Astrocyte (in vitro differentiated cells and primary cell): ENCODE results near the gene GABRR3. TPM values are rescaled to one million over a fixed set of nuclear protein-coding genes. Genes with fewer than 3 reads are reported as not detected.

ENCODE experiments used
- DNase-seq: peaks from one replicate; pipeline ENCODE4 v3.0.0-alpha.2; 2010; ENCODE audit warnings: low read depth
- FAIRE-seq: peaks from 2 replicates; lab custom pipeline; 2011; peaks lifted over from hg19 to GRCh38; lab: Jason Lieb, UNC
- H2AFZ ChIP-seq: 2 replicates; pipeline ENCODE4 v1.6.0; 2012; ENCODE audit warnings: low read depth, low read length, inconsistent platforms
- H3K27ac ChIP-seq: 2 replicates; pipeline ENCODE4 v1.5.1; 2011; ENCODE audit warnings: low read depth, low read length, inconsistent platforms
- H3K27me3 ChIP-seq: 2 replicates; pipeline ENCODE4 v1.6.0; 2011; ENCODE audit warnings: low read length, inconsistent platforms; ENCODE audit not compliant: insufficient read depth
- H3K36me3 ChIP-seq: 2 replicates; pipeline ENCODE4 v1.5.1; 2011; ENCODE audit warnings: low read length, inconsistent platforms; ENCODE audit not compliant: insufficient read depth
- H3K4me1 ChIP-seq: 2 replicates; pipeline ENCODE4 v1.5.1; 2011; ENCODE audit warnings: low read length, inconsistent platforms; ENCODE audit not compliant: insufficient read depth
- H3K4me2 ChIP-seq: 2 replicates; pipeline ENCODE4 v1.6.0; 2012; ENCODE audit warnings: low read length, inconsistent platforms
- H3K4me3 ChIP-seq: 2 replicates; pipeline ENCODE4 v1.5.1; 2011; ENCODE audit warnings: low read depth, mild to moderate bottlenecking, low read length, inconsistent platforms; ENCODE audit not compliant: insufficient read depth
- H3K79me2 ChIP-seq: 2 replicates; pipeline ENCODE4 v1.6.0; 2012; ENCODE audit warnings: mild to moderate bottlenecking, low read length, inconsistent platforms; ENCODE audit not compliant: insufficient read depth
- H3K9ac ChIP-seq: 2 replicates; pipeline ENCODE4 v1.6.0; 2012; ENCODE audit warnings: mild to moderate bottlenecking, low read length, inconsistent platforms
- H3K9me3 ChIP-seq: 2 replicates; pipeline ENCODE4 v1.5.1; 2012; ENCODE audit warnings: low read depth, mild to moderate bottlenecking, low read length, inconsistent platforms; ENCODE audit not compliant: insufficient read depth
- H4K20me1 ChIP-seq: 2 replicates; pipeline ENCODE4 v1.6.0; 2012; ENCODE audit warnings: low read length, inconsistent platforms; ENCODE audit not compliant: insufficient read depth
- H3K27ac Mint-ChIP-seq: one replicate; pipeline ENCODE4 v1.8.0; 2021; ENCODE audit warnings: mild to moderate bottlenecking, mixed read lengths; ENCODE audit not compliant: unreplicated experiment
- H3K27me3 Mint-ChIP-seq: one replicate; pipeline ENCODE4 v1.8.0; 2021; ENCODE audit warnings: low read depth, mixed read lengths; ENCODE audit not compliant: unreplicated experiment
- H3K36me3 Mint-ChIP-seq: one replicate; pipeline ENCODE4 v1.8.0; 2021; ENCODE audit warnings: low read depth, mixed read lengths; ENCODE audit not compliant: unreplicated experiment
- H3K4me1 Mint-ChIP-seq: one replicate; pipeline ENCODE4 v1.8.0; 2021; ENCODE audit warnings: low read depth, mixed read lengths; ENCODE audit not compliant: unreplicated experiment
- H3K4me3 Mint-ChIP-seq: one replicate; pipeline ENCODE4 v1.8.0; 2021; ENCODE audit warnings: mild to moderate bottlenecking, moderate library complexity, mixed read lengths; ENCODE audit not compliant: unreplicated experiment
- H3K9me3 Mint-ChIP-seq: one replicate; pipeline ENCODE4 v1.8.0; 2021; ENCODE audit warnings: mild to moderate bottlenecking, mixed read lengths; ENCODE audit not compliant: unreplicated experiment
- CTCF ChIP-seq: IDR thresholded peaks from 2 replicates; pipeline ENCODE4 v1.5.1; 2011; ENCODE audit warnings: low read depth, mild to moderate bottlenecking, inconsistent platforms, low read length, moderate library complexity; ENCODE audit not compliant: insufficient read depth
- EZH2 ChIP-seq: IDR thresholded peaks from 2 replicates; pipeline ENCODE4 v1.6.1; 2012; ENCODE audit warnings: mild to moderate bottlenecking, low read length, inconsistent platforms; ENCODE audit not compliant: insufficient read depth
- total RNA-seq: library from RNA; stranded (reverse); gene quantifications from 2 replicates; pipeline ENCODE4 v1.2.1, GENCODE V29; 2021

Gene GABRR3
- total RNA-seq, 1 donor from 2014 or later, result not detected

- no peak for TF ChIP-seq EZH2
- no peak for TF ChIP-seq CTCF
- Histone ChIP-seq H3K27ac (no peak overlapping the region), H3K4me2 (no peak overlapping the region), H3K4me1 (no peaks in the 10 kb centered on the region), H3K9ac (no peak overlapping the region), H3K27me3 (no peaks in the 10 kb centered on the region), H3K79me2 (no peaks in the 10 kb centered on the region), H2AFZ (no peak overlapping the region), H3K9me3 (no peaks in the 10 kb centered on the region), H3K4me3 (no peak overlapping the region), H3K36me3 (no peaks in the 10 kb centered on the region), H4K20me1 (no peaks in the 10 kb centered on the region)
- H3K9me3 Mint-ChIP-seq, result no peaks in the 10 kb centered on the region
- H3K27ac Mint-ChIP-seq, result no peak overlapping the region
- DNase-seq (no peak), FAIRE-seq (no peak)
- H3K4me1 Mint-ChIP-seq, result peaks cover 2% of the 10 kb centered on the region
- H3K27me3 Mint-ChIP-seq, result peaks cover 4% of the 10 kb centered on the region
- H3K36me3 Mint-ChIP-seq, result no peaks in the 10 kb centered on the region
- H3K4me3 Mint-ChIP-seq, result no peak overlapping the region
Measured at GRCh38 chr3:98027085-98027446, 8.0 kb downstream of the GABRR3 start.

DNA sequence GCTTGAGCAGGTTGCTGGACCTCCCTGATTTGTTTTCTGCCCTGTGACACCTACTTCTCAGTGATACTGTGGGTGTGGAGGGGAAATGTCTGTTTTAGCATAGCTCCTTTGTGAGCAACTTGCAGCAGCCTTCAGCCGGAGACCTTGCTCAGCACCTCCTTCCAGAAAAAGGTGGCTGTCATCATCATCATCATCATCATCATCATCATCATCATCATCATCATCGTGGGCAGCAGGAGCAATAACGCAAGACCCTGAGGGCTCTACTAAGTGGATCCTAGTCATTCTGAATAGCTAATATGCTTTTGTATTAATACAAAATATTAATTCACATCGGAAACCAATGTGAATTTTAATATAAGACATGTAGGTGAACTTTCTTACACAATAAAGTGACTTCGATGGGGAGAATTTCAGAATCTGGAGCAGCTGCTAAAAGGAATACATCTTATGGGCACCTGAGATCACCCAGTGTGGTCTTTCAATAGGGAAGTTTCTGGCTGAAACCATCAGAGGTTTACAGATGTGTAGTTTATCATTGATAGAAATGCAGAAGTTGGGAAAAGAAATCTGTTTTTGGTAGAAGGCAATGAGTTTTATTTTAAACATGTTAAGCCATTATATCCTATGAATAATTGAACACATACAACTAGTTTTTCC is 8.6 kb downstream of the GABRR3 start:
- FAIRE-seq (no peak), DNase-seq (no peak)
- Histone ChIP-seq H3K27ac (no peak overlapping the region), H3K36me3 (no peaks in the 10 kb centered on the region), H4K20me1 (no peaks in the 10 kb centered on the region), H3K4me1 (no peaks in the 10 kb centered on the region), H3K4me3 (no peak overlapping the region), H2AFZ (no peak overlapping the region), H3K4me2 (no peak overlapping the region), H3K9ac (no peak overlapping the region), H3K9me3 (no peaks in the 10 kb centered on the region), H3K79me2 (no peaks in the 10 kb centered on the region), H3K27me3 (no peaks in the 10 kb centered on the region)
- no peaks in the 10 kb centered on the region for H3K36me3 Mint-ChIP-seq
- TF ChIP-seq EZH2 (no peak), CTCF (no peak)
- H3K27me3 Mint-ChIP-seq, result peaks cover 4% of the 10 kb centered on the region
- no peaks in the 10 kb centered on the region for H3K9me3 Mint-ChIP-seq
- no peak overlapping the region for H3K4me3 Mint-ChIP-seq
- no peak overlapping the region for H3K27ac Mint-ChIP-seq
- H3K4me1 Mint-ChIP-seq, result peaks cover 4% of the 10 kb centered on the region

DNA sequence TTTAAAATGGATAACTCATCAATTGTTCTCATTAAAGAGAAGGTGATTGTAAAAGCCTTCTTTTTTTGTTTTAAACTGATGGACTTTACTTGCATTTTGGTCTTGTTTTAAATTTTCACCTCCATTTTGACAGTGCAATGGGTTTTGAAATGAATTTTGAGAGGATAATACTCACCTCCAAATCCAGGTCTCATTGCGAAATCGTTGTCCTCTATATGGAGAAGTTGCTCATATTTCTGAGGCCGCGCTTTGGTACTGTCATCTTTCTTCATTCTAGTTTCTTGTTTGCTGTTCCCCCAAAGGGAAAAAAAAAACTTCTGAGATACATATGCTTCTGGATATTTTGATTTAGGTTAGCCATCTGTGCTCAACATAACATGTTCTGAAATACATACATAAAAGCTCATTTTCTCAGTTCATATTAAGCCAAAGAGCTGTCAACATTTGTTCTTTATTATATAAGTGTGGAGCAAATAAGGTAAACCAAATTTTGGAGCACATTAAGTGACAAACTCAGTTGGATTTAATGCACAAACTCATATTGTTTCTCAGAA is 9.6 kb downstream of the GABRR3 start:
- Mint-ChIP-seq H3K4me3 (no peak overlapping the region), H3K27ac (no peak overlapping the region), H3K4me1 (peaks cover 4% of the 10 kb centered on the region), H3K27me3 (peaks cover 4% of the 10 kb centered on the region), H3K9me3 (no peaks in the 10 kb centered on the region), H3K36me3 (no peaks in the 10 kb centered on the region)
- Histone ChIP-seq H2AFZ (no peak overlapping the region), H3K4me3 (no peak overlapping the region), H3K9ac (no peak overlapping the region), H3K4me1 (no peaks in the 10 kb centered on the region), H4K20me1 (no peaks in the 10 kb centered on the region), H3K36me3 (no peaks in the 10 kb centered on the region), H3K27me3 (no peaks in the 10 kb centered on the region), H3K4me2 (no peak overlapping the region), H3K9me3 (no peaks in the 10 kb centered on the region), H3K79me2 (no peaks in the 10 kb centered on the region), H3K27ac (no peak overlapping the region)
- FAIRE-seq (no peak), DNase-seq (no peak)
- TF ChIP-seq CTCF, result no peak
- no peak for TF ChIP-seq EZH2
